HCT116 (cell line): ENCODE measurements around the gene PHB1. TPM values are rescaled to one million over a fixed set of nuclear protein-coding genes. Genes with fewer than 3 reads are reported as not detected.

Source experiments
- ATAC-seq: fragments of 200-7000 bp; cut with Tn5 transposase; 2 replicates; pipeline ENCODE4 v1.9.1; 2020; ENCODE audit warnings: mild to moderate bottlenecking, moderate library complexity
- BruUV-seq: library from RNA; stranded (reverse); fragments of 400-500 nt; replicated peaks from 2 replicates; lab custom pipeline; 2021; lab: Mats Ljungman, UMichigan
- CTCF ChIA-PET: fragments of 300-600 bp; sonication (Branson Sonifier 250); formaldehyde crosslinking; loops from one replicate; lab custom pipeline; 2021; ENCODE audit warnings: antibody characterized with exemption; lab: Charles Lee
- POLR2A ChIA-PET: fragments of 300-600, 350-600 bp; sonication (Branson Sonifier 250); formaldehyde crosslinking; loops from one replicate; lab custom pipeline; 2021; ENCODE audit warnings: antibody characterized with exemption; lab: Charles Lee
- RAD21 ChIA-PET, 2 experiments: fragments of 300-600 bp; sonication (Branson Sonifier 250); formaldehyde crosslinking; loops; one replicate each; lab custom pipeline; 2023; ENCODE audit warnings: low total read pairs in 2 of 2; ENCODE audit not compliant: uncharacterized antibody in 2 of 2, unreplicated experiment in 2 of 2, low non-redundant PET in 1 of 2; lab: Charles Lee
- DNase-seq: peaks from one replicate; pipeline ENCODE4 v3.0.0-alpha.2; 2010; ENCODE audit warnings: low read depth, low spot score
- H2AFZ ChIP-seq: fragments of 200-600 bp; shearing (Covaris generic), sonication (generic); 2 replicates; pipeline ENCODE4 v1.6.1; 2017; ENCODE audit warnings: low read depth, mixed run types, mixed read lengths, antibody characterized with exemption, low read length; ENCODE audit not compliant: poor library complexity, severe bottlenecking
- H3K27ac ChIP-seq: 2 replicates; pipeline ENCODE4 v1.5.1; 2012; ENCODE audit warnings: low read depth, low read length
- H3K27me3 ChIP-seq: fragments of 200-600 bp; sonication (generic); 2 replicates; pipeline ENCODE4 v1.6.1; 2016; ENCODE audit warnings: mixed run types, low read length, mixed read lengths; ENCODE audit not compliant: insufficient read depth
- H3K36me3 ChIP-seq, 2 experiments: fragments of 200-500 bp in 1 of 2; fragments of 200-600 bp in 1 of 2; sonication (Bioruptor generic) in 1 of 2; sonication (generic) in 1 of 2; 2 replicates each; pipeline versions ENCODE4 v1.5.1 to v1.6.1; 2014 to 2016; ENCODE audit warnings: low read length in 2 of 2, inconsistent platforms in 1 of 2, mixed read lengths in 1 of 2, mixed run types in 1 of 2; ENCODE audit not compliant: insufficient read depth in 2 of 2, control insufficient read depth in 1 of 2
- H3K4me1 ChIP-seq, 2 experiments: fragments of 200-600 bp in 1 of 2; sonication (generic) in 1 of 2; 2 replicates each; pipeline versions ENCODE4 v1.5.1 to v1.6.1; 2012 to 2017; ENCODE audit warnings: low read length in 2 of 2, inconsistent platforms in 1 of 2, mild to moderate bottlenecking in 1 of 2, mixed read lengths in 1 of 2, mixed run types in 1 of 2, moderate library complexity in 1 of 2; ENCODE audit not compliant: insufficient read depth in 2 of 2, control insufficient read depth in 1 of 2
- H3K4me2 ChIP-seq: fragments of 200-600 bp; sonication (generic); 2 replicates; pipeline ENCODE4 v1.6.1; 2017; ENCODE audit warnings: mixed run types, low read length, mixed read lengths
- H3K4me3 ChIP-seq, 2 experiments: fragments of 200-600 bp in 1 of 2; sonication (generic) in 1 of 2; replicated peaks in 1 of 2; 2 replicates each; pipeline ENCODE4 v1.5.1; 2011 to 2016; ENCODE audit warnings: low read length in 2 of 2, control low read depth in 1 of 2, low read depth in 1 of 2, mild to moderate bottlenecking in 1 of 2, mixed read lengths in 1 of 2, mixed run types in 1 of 2
- H3K79me2 ChIP-seq: fragments of 200-600 bp; sonication (generic); 2 replicates; pipeline ENCODE4 v1.6.1; 2017; ENCODE audit warnings: mild to moderate bottlenecking, mixed run types, low read length, moderate library complexity, mixed read lengths; ENCODE audit not compliant: insufficient read depth
- H3K9ac ChIP-seq: fragments of 200-600 bp; sonication (generic); 2 replicates; pipeline ENCODE4 v1.6.1; 2016; ENCODE audit warnings: low read length, mixed read lengths
- H3K9me2 ChIP-seq: fragments of 200-600 bp; sonication (generic), shearing (Covaris generic); 2 replicates; pipeline ENCODE4 v1.6.1; 2017; ENCODE audit warnings: mixed run types, mild to moderate bottlenecking, moderate library complexity; ENCODE audit not compliant: insufficient read depth
- H3K9me3 ChIP-seq, 2 experiments: fragments of 200-500 bp in 1 of 2; fragments of 200-600 bp in 1 of 2; sonication (Bioruptor generic) in 1 of 2; sonication (generic) in 1 of 2; 2 replicates each; pipeline ENCODE4 v1.6.1; 2014 to 2017; ENCODE audit warnings: low read length in 2 of 2, mixed read lengths in 2 of 2, inconsistent platforms in 1 of 2, low read depth in 1 of 2, mild to moderate bottlenecking in 1 of 2, mixed run types in 1 of 2, moderate library complexity in 1 of 2; ENCODE audit not compliant: control insufficient read depth in 1 of 2, insufficient read depth in 1 of 2
- H4K20me1 ChIP-seq: fragments of 200-600 bp; sonication (generic), shearing (Covaris generic); 2 replicates; pipeline ENCODE4 v1.6.1; 2017; ENCODE audit warnings: mixed run types, mild to moderate bottlenecking, moderate library complexity; ENCODE audit not compliant: insufficient read depth
- CBX3 ChIP-seq: IDR thresholded peaks from 2 replicates; pipeline ENCODE4 v1.6.1; 2012; ENCODE audit warnings: low read depth
- CEBPB ChIP-seq: IDR thresholded peaks from 2 replicates; pipeline ENCODE4 v1.6.1; 2012; ENCODE audit warnings: low read depth
- EGR1 ChIP-seq: IDR thresholded peaks from 2 replicates; pipeline ENCODE4 v1.6.1; 2012; ENCODE audit warnings: low read depth
- ELF1 ChIP-seq: IDR thresholded peaks from 2 replicates; pipeline ENCODE4 v1.6.1; 2012; ENCODE audit warnings: low read depth, borderline replicate concordance
- EZH2 ChIP-seq: fragments of 200-600 bp; sonication (generic); IDR thresholded peaks from 2 replicates; pipeline ENCODE4 v1.6.1; 2017; ENCODE audit warnings: antibody characterized with exemption, mixed run types
- EZH2phosphoT487 ChIP-seq: fragments of 200-600 bp; IDR thresholded peaks from 2 replicates; pipeline ENCODE4 v1.6.1; 2018; ENCODE audit warnings: antibody characterized with exemption, borderline replicate concordance
- FOSL1 ChIP-seq: IDR thresholded peaks from 2 replicates; pipeline ENCODE4 v1.6.1; 2012; ENCODE audit warnings: low read depth
- POLR2A ChIP-seq: IDR thresholded peaks from 2 replicates; pipeline ENCODE4 v1.7.0; 2011; ENCODE audit warnings: borderline replicate concordance; ENCODE audit not compliant: insufficient read depth, insufficient read length; ENCODE audit errors: extremely low read depth
- POLR2AphosphoS5 ChIP-seq: IDR thresholded peaks from 2 replicates; pipeline ENCODE4 v1.6.1; 2011; ENCODE audit warnings: mild to moderate bottlenecking, low read depth, low read length, moderate library complexity
- REST ChIP-seq: IDR thresholded peaks from 2 replicates; pipeline ENCODE4 v1.6.1; 2012; ENCODE audit warnings: low read depth
- SIN3A ChIP-seq: IDR thresholded peaks from 2 replicates; pipeline ENCODE4 v1.6.1; 2012; ENCODE audit warnings: low read depth
- SP1 ChIP-seq: IDR thresholded peaks from 2 replicates; pipeline ENCODE4 v1.6.1; 2012; ENCODE audit warnings: low read depth
- SRF ChIP-seq: IDR thresholded peaks from 2 replicates; pipeline ENCODE4 v1.6.1; 2012; ENCODE audit warnings: low read depth
- TCF7L2 ChIP-seq: IDR thresholded peaks from 2 replicates; pipeline ENCODE4 v1.7.0; 2011; ENCODE audit warnings: borderline replicate concordance, inconsistent platforms; ENCODE audit not compliant: insufficient read depth, insufficient read length; ENCODE audit errors: extremely low read depth
- ZBTB33 ChIP-seq: IDR thresholded peaks from 2 replicates; pipeline ENCODE4 v1.6.1; 2011; ENCODE audit warnings: mild to moderate bottlenecking, low read length, moderate library complexity; ENCODE audit not compliant: insufficient replicate concordance; ENCODE audit errors: extremely low read depth
- ZFX ChIP-seq: fragments of 450-650 bp; IDR thresholded peaks from 2 replicates; pipeline ENCODE4 v1.6.1; 2017
- ZNF274 ChIP-seq: fragments of 200-500 bp; sonication (Bioruptor generic); IDR thresholded peaks from 2 replicates; pipeline ENCODE4 v1.6.1; 2014; ENCODE audit warnings: mild to moderate bottlenecking, low read depth, low read length, inconsistent platforms
- intact Hi-C: fragments of 100-400 bp; cut with micrococcal nuclease; formaldehyde crosslinking; loops from 2 replicates; pipeline ENCODE4 v1.10.0; 2022
- total RNA-seq: library from RNA; stranded (reverse); gene quantifications from one replicate; pipeline ENCODE4 v1.2.1, GENCODE V29; 2021; ENCODE audit not compliant: unreplicated experiment
- TF ChIP-seq, protein P1 (sequence below): IDR thresholded peaks from 2 replicates; pipeline ENCODE4 v1.6.1; 2012
- TF ChIP-seq, protein P2 (sequence below), 3 experiments: fragments of 200-600 bp in 1 of 3; sonication (generic) in 1 of 3; IDR thresholded peaks in 2 of 3; conservative IDR thresholded peaks in 1 of 3; 2 replicates each; pipeline ENCODE4 v1.5.1; 2012 to 2017; ENCODE audit warnings: low read depth in 2 of 3, low read length in 2 of 3, antibody characterized with exemption in 1 of 3, borderline replicate concordance in 1 of 3, control low read depth in 1 of 3, mild to moderate bottlenecking in 1 of 3, mixed read lengths in 1 of 3, mixed run types in 1 of 3, moderate library complexity in 1 of 3; ENCODE audit not compliant: insufficient read depth in 1 of 3

PHB1 gene
- total RNA-seq, 1 experiment from 2014 or later = 534 TPM

DNA sequence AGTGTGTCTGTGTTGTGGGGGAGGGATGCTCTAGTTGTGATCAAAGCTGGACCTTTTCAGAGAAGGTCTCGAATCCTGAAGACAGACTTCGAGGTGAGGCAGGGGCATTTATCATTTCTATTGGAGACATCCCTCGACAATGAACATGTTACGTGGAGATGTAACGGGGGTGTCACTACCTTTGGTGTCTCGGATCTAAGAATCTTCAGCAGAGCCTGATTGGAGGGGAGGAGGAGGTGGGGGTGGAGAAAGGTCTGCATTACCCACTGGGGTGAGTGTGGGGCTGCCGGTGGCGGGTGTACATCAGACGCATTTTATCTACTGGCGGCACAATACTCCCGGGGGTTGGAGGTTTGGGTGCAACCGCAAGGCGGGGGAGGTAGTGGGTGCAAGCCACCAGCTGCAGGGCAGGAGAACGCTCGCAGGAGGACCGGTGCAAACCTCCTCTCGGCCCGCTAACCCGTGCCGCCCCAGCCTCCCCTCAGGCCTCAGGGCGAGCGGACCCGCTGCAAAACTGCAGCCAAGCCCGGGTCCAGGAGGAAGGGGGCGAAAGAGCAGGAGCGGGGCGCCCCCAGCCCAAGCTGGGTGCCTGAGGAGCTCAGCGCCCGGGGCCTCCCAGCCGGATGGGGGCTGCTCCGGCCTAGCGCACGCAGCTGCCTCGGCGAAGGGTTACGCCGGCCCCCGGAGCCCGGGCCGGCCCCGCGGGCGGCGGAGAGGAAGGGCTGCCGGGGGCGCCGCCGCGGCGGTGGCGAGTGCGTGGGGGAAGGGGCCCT lies 53.4 kb downstream of the PHB1 start:
- CTCF ChIA-PET = interaction anchor here (1.0 kb wide), 1 partner anchor 196 kb away, joined by 4 read pairs; no protein-coding TSS in a partner anchor
- DNase-seq (no peak), ATAC-seq (peak; percentile 35)
- no peaks in the 10 kb centered on the region for H3K27me3 ChIP-seq
- RAD21 ChIA-PET = no interaction called here
- POLR2A ChIA-PET = no interaction called here
- peaks cover 6% of the 10 kb centered on the region; the same call in 1 of the 2 replicates for H4K20me1 ChIP-seq
- no peaks in the 10 kb centered on the region for H3K9me2 ChIP-seq
- H3K9ac ChIP-seq = peak overlapping the region; percentile 84
- peak overlapping the region; percentile 81 to 86 for H3K4me3 ChIP-seq
- intact Hi-C loops = loop anchor here (2.0 kb wide), 1 partner anchor 47 kb away; no protein-coding TSS in a partner anchor
- BruUV-seq = no TSS peak
- H3K36me3 ChIP-seq = no peaks in the 10 kb centered on the region
- H3K27ac ChIP-seq = peak overlapping the region; percentile 92
- peak overlapping the region; percentile 86 for H3K4me2 ChIP-seq
- H3K79me2 ChIP-seq = peaks cover 50% of the 10 kb centered on the region
- peaks cover 18 to 24% of the 10 kb centered on the region in 2 experiments for H3K4me1 ChIP-seq
- H3K9me3 ChIP-seq = no peaks in the 10 kb centered on the region
- no peak overlapping the region for H2AFZ ChIP-seq
- TF ChIP-seq ELF1 (no peak), POLR2A (no peak), FOSL1 (no peak), CEBPB (no peak), CBX3 (no peak), SP1 (0 out of 2 replicates have a peak, but pooled peaks have one; percentile 13), TCF7L2 (peak; percentile 42), ZFX (peak; percentile 100), REST (no peak), POLR2AphosphoS5 (no peak), ZBTB33 (no peak), EGR1 (peak; percentile 42; the same call in 1 of the 2 replicates), EZH2phosphoT487 (no peak), EZH2 (no peak), SRF (no peak), SIN3A (no peak), ZNF274 (no peak)
- TF ChIP-seq, protein P1, sequence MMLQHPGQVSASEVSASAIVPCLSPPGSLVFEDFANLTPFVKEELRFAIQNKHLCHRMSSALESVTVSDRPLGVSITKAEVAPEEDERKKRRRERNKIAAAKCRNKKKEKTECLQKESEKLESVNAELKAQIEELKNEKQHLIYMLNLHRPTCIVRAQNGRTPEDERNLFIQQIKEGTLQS = no peak
- TF ChIP-seq, protein P2, sequence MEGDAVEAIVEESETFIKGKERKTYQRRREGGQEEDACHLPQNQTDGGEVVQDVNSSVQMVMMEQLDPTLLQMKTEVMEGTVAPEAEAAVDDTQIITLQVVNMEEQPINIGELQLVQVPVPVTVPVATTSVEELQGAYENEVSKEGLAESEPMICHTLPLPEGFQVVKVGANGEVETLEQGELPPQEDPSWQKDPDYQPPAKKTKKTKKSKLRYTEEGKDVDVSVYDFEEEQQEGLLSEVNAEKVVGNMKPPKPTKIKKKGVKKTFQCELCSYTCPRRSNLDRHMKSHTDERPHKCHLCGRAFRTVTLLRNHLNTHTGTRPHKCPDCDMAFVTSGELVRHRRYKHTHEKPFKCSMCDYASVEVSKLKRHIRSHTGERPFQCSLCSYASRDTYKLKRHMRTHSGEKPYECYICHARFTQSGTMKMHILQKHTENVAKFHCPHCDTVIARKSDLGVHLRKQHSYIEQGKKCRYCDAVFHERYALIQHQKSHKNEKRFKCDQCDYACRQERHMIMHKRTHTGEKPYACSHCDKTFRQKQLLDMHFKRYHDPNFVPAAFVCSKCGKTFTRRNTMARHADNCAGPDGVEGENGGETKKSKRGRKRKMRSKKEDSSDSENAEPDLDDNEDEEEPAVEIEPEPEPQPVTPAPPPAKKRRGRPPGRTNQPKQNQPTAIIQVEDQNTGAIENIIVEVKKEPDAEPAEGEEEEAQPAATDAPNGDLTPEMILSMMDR (IDR thresholded peaks at IDR 0.05 in 2 of 3, conservative IDR thresholded peaks at IDR 0.05 in 1 of 3; ENCODE audit: borderline replicate concordance in 1 of 3, insufficient read depth in 1 of 3, low read depth in 2 of 3, low read length in 2 of 3) = no peak
